ENCODE results near the gene C14orf132.

The C14orf132 gene

GRCh38 chr14:96082420-96083300 is 43.5 kb downstream of the C14orf132 start:
- DNase-seq (ENCODE audit: low read depth in 2 of 2), result no peak

GRCh38 chr14:96083667-96084320 is 44.6 kb downstream of the C14orf132 start:
- no peak for DNase-seq (ENCODE audit: low read depth in 2 of 2)

- no peak for DNase-seq (ENCODE audit: low read depth in 2 of 2)
Observed at GRCh38 chr14:96084796-96085195, 45.6 kb downstream of the C14orf132 start.

- no peak for DNase-seq (ENCODE audit: low read depth in 2 of 2)
Observed at GRCh38 chr14:96085369-96085768, 46.2 kb downstream of the C14orf132 start.

DNA sequence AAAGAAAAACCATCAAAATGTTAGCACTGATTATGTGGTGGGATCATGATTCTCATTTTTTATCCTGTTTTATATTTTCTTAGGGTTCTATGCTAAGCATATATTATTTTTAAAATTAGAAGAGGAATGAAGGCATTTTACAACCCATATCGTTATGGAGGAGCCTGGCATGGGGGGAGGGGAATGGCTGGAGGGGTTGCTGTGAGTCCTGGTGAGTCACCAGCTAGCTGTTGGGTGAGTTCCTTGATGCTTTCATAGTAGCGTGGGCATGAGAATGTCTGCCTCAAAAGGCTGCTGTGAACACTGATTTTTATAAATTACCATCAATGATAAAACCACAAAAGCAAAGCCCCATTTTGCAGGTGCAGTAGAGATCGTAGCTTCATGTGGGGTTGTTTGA is 46.9 kb downstream of the C14orf132 start:
- DNase-seq (ENCODE audit: low read depth in 2 of 2), result no peak

DNA sequence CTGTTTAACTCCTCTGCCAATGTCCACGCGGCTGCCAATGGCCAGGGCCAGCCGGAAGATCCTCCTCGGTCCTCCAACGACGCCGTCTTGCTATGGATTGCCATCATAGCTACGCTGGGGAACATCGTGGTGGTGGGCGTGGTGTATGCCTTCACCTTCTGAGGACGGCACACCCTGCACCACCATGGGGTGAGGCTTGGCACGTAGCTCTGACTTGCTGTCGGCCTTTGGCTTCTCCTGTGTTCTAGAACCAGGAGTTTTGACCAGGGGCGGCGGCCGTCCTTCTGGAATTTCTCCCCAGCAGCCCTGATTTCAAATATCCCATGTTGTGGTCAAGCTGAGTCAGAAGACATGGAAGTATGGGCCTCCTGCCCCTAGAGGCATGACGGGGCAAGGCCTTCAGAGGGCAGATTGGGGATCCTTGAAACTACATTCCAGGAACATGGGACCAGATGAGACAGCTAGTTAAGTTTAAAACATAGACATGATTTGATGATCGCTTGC is 47.5 kb downstream of the C14orf132 start:
- DNase-seq (ENCODE audit: low read depth in 2 of 2), result no peak

DNA sequence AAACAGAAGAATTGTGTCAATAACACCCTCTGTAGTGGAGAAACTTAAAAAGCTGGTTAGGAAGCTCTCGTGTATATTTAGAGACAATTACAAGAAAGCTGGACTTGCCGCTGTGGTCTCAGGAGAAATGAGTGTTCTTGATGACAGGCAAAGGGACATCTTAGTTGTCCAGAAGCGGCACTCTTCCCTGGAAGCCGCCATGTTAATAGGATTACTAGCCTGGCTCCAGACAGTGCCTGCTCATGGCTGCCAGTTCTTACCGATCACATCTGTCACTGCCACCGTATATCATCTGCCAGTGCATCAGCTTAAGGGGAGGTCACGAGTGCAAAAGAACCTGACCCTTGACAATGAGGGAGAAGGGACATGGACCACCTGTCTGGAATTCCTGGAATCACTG is 48.9 kb downstream of the C14orf132 start:
- no peak for DNase-seq (ENCODE audit: low read depth in 2 of 2)

- no peak for DNase-seq (ENCODE audit: low read depth in 2 of 2)
Observed at GRCh38 chr14:96088481-96088880, 49.3 kb downstream of the C14orf132 start.

DNA sequence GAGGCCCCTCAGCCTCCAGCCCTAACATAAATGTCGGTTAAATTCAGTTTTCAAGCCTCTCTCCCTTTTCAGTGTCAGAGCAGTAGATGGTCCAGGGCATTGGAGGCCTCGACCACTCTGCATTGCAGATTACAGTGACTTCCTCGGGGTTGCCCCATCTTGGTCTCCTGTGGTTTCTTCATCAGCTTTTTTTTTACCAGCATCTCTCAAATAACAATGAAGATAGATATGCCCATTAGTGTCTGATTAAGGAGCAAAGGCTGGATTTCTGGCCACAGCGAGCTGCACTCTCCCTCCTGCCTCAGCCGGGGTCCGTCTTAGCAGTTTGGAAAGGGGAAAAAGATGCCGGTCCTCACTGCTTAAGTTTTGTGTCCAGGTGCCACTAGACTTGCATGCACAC is 49.7 kb downstream of the C14orf132 start:
- DNase-seq (ENCODE audit: low read depth in 2 of 2), result no peak

GRCh38 chr14:96089401-96089800 is 50.2 kb downstream of the C14orf132 start:
- no peak for DNase-seq (ENCODE audit: low read depth in 2 of 2)

- no peak for DNase-seq (ENCODE audit: low read depth in 2 of 2)
Observed at GRCh38 chr14:96090441-96091148, 51.4 kb downstream of the C14orf132 start.

DNA sequence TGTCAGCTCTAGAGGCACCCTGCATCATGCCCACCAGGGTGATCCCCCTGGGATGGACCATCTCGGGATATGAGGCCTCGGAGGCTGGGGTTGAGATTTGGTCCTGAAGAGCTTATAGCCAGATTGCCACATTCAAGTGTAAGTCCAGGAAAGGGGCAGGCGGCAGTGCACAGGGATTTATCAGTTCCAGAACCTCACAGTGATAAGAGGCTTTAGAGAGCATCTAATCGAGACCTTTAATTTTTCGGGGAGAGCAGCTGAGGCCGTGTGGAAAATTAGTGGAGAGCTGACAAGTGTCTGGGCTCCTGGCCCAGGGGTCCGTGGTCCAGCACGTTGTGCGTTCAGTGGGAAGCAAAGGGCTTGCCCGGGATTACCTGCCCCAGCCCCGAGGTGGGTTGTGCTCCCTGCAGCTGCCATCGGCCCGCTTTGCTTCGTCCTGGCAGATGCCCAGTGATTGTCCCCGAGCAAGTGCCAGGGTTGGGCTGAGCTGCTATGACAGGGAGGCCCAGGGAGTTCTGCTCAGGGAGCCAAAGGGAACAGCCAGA is 52.1 kb downstream of the C14orf132 start:
- no peak for DNase-seq (ENCODE audit: low read depth in 2 of 2)

DNA sequence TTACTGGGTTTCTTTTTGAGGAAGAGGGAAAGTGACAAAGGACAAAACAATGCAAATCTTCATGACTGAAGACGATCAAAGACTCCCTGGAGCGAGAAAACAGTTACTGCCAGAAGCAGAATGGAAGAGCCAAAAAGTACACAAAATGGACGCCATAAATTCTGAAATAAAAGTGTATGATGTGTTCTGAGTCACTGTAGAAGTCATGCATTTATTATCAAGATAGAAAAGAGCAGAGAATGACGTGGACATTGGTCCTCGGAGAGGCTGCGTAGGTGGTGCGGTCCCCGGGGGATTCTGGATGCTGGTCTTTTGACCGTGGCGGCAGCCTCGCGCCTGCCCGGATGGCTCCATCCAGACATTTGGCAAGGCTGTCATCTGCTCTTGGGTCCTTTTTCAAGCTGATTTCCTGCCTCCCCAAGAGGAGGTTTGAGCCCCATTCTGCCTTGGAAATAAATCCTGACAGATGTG is 52.8 kb downstream of the C14orf132 start:
- DNase-seq (ENCODE audit: low read depth in 2 of 2), result no peak

DNA sequence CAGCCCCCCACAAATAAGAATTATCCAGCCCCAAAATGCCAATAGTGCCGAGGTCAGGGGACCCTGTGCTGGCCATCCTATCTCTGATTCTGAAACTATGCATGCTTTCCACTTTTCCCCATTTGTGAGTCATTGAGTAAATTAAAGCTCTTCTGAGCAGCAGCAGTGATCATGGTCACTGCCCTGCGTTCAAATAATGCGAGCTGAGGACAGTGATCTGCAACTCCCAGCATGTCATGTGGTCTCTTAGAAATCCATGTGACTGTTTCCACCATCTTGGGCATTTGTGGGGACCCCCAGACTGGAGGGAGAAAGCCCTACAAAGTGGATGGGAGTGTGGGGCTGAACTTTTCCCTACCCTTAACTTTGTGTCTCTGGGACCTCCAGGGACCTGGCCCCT is 53.8 kb downstream of the C14orf132 start:
- DNase-seq (ENCODE audit: low read depth in 2 of 2), result no peak

DNA sequence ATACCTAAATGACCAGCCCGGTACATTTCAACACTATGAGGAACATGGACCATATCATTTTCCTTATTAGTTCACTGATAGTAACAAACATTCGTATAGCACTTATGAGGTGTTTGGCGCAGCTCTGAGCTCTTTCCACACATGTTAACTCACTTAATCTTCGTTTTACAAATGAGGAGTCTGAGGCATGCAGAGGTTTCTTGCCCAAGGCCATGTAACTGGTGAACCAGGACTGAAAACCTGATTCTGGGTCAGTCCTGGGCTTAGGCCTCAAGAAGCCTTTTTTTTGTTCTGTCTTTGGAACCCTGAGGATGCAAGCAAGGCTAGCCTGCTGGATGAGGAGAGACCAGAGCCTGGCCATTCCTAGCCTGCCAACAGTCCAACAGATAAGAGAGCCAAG is 55.0 kb downstream of the C14orf132 start:
- no peak for DNase-seq (ENCODE audit: low read depth in 2 of 2)

GRCh38 chr14:96094656-96095055 is 55.5 kb downstream of the C14orf132 start:
- no peak for DNase-seq (ENCODE audit: low read depth in 2 of 2)

DNA sequence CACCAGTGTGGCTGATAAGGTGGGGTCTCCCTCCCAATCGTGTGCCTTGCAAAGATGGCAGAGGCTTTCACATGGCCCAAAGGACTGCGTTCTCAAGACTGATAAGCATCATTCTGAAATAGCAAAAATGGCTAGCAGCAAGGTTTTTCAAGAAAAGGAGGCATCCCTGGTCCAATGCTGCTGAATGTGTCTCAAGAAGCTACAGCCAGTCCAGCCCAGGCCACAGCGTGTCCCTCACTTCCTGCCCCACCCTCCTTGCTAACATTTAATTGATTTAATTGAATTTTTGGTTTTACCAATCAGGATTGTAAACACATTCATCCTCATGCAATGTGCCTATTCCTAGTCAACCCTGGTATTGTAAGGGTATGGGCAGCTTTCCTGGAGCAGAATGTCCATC is 55.9 kb downstream of the C14orf132 start:
- DNase-seq (ENCODE audit: low read depth in 2 of 2), result no peak

GRCh38 chr14:96095581-96096476 is 56.7 kb downstream of the C14orf132 start:
- no peak for DNase-seq (ENCODE audit: low read depth in 2 of 2)

DNA sequence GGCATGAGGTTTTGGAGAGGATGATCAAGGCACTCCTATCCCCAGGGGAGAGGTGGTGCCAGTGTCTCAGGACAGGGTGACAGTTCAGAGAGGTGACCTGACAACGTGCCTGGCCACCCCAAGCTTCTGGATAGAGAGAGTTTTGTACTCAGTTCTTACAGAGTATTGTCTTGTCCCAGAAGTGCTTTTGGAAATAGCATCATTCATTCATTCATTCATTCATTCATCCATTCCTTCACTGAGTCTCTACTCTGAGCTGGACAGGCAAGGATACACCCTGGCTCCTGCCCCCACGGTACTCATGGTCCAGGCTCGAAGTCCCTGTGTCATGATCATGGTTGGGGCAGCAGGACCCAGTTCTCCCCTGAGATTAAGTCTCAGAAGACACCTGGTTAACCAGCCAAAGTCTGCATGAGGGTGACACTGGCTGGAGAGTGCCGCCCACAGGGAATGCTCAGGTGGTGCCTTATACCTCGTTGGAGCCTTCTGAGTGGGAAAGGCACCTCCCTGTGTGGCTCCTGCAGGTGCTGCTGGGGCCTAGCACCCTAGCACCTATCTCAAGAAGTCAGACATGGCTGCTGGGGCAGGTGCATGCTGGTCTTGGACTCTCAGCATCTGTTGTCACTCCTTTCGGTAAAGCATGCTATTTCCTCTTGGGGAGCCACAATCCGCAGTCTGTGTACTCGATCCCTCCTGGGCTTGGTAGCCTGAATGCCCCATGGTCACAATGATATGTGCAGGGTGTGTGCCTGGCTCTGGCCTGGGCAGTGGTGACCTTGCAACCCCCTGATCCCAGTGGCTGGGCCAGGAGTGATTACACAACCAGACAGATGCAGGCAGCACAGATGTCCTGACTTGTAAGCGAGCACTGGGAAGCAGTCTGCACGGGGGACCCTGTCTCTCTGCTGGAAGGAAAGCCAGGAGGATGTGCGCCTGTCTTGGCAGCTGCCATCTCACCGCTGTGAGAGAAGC is 57.8 kb downstream of the C14orf132 start:
- DNase-seq (ENCODE audit: low read depth in 2 of 2), result no peak

DNA sequence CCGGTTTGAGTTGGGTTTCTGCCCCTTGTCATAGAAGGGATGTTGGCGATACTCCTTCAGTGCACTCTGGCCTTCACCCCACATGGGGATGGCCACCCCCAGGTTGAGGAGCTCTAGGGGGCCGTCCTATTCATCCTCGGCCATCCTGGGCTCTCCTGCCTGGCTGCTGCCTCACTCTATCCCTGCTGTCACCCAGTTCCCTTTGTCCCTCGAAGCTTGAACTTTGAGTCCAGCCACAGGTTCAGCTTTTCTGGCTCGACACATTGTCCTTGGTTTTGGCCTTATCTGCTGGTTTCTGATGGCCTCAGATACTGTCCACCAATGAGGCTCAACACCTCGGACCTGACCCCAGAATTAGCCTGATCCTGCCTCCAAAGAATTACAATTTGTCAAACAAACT is 58.6 kb downstream of the C14orf132 start:
- DNase-seq (ENCODE audit: low read depth in 2 of 2), result no peak

Data from stimulated activated CD8-positive, alpha-beta memory T cell treated with anti-CD3 and anti-CD28 coated beads, Interleukin-7, amount 100 ng/mL, for 1 hour (primary cell).